ENCODE data around the gene HYDIN.

HYDIN gene

DNA sequence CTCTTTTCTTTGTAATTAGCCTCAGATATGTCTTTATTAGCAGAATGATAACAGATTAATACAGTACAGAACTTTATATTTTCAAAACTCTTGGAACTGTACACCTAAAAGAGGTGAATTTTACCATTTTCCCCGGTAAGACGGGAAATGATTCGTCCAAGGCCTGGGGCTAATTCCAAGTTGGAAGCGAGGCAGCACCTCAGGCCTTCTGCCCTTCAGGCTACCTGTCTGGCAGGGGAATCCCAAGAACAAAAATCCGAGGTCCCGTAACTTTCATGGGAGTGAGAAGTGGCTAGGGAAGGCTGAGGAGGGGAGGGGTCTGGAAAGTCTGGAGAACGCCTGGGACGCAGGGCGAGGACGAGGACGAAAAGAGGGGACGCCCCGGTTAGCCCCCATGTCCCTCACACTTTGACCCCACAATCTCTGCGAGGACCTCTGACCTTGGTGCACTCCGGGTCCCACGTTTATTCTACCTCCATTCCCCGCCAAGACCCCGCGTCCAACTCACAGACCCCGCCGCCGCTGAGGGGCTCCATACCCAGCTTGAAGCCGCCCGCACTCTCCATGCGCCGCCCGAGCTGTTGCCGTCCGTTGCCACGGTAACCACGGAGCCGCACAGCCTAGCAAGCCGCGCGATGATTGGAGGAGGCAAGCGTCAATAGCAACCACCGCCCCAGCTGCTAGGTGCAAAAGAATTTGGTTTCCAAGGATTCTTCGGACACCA, at the start of gene HYDIN:
Gene HYDIN, minus strand, starts transcription at position 601 of the 724 bp plus-strand sequence. CDS start 43,827 bp downstream, outside the sequence.
- peak; percentile 66 for DNase-seq

- no peak for DNase-seq
These were observed 46.2 kb upstream of the HYDIN start for GRCh38 chr16:71276589-71277334.

GRCh38 chr16:71273384-71273783, 42.9 kb upstream of the HYDIN start:
- no peak for DNase-seq

DNA sequence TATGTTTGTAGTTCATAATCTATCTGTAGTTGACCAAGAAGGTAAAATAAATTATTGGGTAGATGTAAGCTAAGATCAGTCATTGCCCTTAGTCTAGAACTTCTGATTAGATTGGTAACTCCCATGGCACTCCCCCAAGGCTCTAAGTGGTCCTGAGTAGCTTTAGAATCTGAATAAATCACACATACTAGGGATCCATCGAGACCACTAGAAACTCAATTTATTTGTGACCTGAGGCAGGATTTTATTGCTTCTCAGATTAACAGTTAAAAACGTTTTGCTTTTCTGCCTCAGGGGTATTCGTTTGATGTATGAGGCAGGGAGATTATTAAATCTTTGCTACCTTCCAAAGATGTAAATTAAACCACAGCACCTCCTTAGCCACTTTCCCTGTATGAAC, 33.8 kb upstream of the HYDIN start:
- no peak for DNase-seq

DNA sequence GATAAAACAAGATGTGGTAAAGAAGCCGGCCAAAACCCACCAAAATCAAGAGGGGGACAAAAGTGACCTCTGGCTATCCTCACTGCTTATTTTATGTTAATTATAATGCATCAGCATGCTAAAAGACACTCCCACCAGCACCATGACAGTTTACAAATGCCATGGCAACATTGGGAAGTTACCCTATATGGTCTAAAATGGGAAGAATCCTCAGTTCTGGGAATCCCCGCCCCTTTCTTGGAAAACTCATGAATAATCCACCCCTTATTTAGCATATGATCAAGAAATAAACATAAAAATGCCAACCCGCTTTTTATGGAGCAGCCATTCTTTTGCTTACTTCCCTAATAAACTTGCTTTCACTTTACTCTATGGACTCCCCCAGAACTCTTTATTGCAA, 33.1 kb upstream of the HYDIN start:
- no peak for DNase-seq

- DNase-seq: no peak
These were observed 31.9 kb upstream of the HYDIN start for GRCh38 chr16:71262391-71262790.

- no peak for DNase-seq
These were observed 30.5 kb upstream of the HYDIN start for GRCh38 chr16:71260995-71261394.

GRCh38 chr16:71259086-71259485, 28.6 kb upstream of the HYDIN start:
- no peak for DNase-seq

- DNase-seq: no peak
These were observed 27.9 kb upstream of the HYDIN start for GRCh38 chr16:71258372-71258771.

- DNase-seq: no peak
These were observed 27.2 kb upstream of the HYDIN start for GRCh38 chr16:71257768-71258167.

DNA sequence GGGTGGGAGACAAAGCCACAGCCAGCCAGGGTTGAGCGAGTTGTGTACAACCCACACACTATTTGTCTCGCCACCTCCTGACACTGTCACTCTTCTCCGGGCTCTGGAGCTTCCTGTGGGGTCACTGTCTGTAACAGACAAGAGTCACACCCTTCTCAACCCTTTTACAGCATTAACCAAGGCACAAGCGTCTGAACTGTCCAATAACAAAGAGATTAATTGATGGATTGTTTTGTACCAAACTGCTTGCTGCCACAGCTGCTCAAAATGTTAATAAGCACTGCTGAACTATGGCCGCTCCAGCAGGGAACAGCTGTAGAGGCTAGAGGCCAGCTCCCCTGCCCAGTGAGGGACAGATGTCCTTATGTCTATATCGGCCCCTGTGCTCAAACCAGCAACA, 25.2 kb upstream of the HYDIN start:
- DNase-seq: no peak

GRCh38 chr16:71254832-71255525, 24.5 kb upstream of the HYDIN start:
- no peak for DNase-seq

DNA sequence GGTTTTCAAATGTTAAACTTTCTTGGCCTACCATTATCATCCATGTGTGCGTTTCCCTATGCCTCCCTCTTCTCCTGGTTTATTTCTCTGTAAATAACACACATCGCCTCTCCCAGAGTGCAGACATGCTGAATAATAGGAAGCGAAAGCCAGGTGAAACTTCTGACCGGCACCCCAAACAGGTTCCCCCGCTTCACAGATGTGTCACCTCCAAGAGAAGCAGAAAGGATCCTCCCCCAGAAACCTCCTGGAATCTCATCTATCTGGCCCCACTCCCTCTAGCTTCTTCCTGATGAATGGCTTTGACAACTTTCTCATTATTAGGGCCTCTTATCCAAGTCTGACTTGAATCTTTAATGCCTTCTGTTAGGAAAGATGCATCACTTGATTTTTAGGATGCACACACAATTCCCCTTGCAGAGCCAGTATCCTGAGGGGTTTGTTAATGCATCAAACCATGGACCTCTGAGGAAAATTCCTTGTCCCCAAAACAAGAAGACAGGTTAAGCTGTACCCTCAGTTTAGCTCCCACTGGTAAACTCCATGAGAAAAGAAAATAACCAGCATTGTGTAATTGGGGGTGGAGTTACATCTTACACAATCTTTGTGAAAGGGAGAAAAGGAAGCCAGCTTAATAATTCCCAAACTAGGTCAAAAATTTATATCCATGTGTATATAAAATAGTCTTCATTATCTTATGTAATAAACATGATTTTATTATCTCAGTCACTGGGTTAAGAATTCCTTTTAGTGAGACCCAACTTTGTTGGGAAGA, 20.1 kb upstream of the HYDIN start:
- no peak for DNase-seq

GRCh38 chr16:71249399-71249798, 18.9 kb upstream of the HYDIN start:
- no peak for DNase-seq

- DNase-seq: no peak
These were observed 17.0 kb upstream of the HYDIN start for GRCh38 chr16:71247478-71247877.

DNA sequence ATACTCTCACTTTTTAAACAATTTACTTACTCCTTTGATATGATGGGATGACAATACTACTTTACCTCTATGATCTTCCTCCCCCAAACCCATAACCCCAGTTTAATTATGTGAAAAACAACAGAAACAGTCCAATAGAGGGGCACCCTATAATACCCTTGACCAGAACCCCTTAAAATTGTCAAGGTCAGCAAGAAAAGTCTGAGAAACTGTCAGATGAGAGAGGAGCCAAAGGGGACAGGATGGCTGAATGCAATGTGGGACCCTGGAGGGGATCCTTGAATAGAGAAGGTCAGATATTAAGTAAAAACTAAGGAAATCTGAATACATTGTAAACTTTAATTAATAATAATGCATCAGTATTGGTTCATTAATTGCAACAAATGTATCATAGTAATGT, 15.8 kb upstream of the HYDIN start:
- no peak for DNase-seq

- no peak for DNase-seq
These were observed 14.0 kb upstream of the HYDIN start for GRCh38 chr16:71244521-71244920.

DNA sequence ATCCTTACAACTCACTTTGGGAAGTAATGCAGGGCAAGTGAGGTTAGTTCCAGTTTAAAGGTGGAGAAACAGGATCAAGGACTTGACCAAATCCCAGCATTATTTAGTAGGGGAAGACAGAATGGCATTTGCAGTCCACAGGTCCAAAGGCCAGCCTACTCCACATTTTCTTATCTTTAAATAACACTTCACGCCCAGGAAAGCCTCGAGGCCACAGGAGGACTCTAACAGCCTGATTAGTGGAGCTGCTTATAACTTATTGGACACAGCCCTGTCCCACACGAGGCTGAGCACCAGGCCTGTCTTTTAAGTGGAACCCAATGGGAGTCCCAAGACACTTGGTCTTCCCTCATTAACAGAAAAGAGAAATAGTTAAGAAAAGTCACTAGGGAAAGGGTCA, 12.1 kb upstream of the HYDIN start:
- no peak for DNase-seq

DNA sequence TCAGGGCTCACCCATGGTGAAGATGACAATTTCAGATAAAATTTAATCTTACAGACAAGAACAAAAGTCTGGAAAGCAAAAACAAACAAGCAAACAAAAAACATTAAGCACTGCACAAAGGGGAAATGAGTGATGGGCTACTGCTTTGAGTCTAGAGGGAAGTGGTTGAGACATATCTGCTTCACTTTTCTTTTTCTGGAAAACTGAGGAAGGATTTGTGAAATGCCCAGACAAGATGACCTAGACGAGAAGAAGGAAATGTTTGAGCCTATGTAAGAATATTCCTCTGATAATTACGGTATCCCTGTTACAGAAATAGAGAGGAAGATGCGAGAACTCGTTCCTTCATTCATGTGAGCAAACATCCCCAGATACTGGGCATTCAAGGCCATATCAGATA, 11.5 kb upstream of the HYDIN start:
- DNase-seq: no peak

GRCh38 chr16:71229344-71229743, 1.2 kb downstream of the HYDIN start:
- DNase-seq: no peak

GRCh38 chr16:71226229-71227141, 4.0 kb downstream of the HYDIN start:
- DNase-seq: no peak

DNA sequence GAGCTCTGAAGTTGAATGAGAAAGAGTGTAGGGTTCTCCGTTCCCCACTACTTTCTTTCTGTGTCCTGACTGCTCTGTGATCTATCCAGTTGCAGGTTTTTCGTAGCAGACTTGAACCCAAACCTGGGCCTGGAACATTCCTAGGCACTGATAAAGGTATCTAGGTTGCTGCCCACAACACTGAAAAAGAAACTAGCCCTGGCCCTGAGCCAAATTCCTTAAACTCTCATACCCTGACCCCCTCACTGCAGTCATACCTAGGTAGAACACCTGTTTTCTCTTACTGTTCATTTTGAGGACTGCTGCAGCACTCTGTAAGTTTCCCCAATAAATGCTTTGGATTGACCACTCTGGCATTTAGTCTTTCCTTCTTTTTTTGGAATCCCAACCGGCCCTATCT, 5.4 kb downstream of the HYDIN start:
- DNase-seq: no peak

All from NCI-H510A (cell line).